HCT116 (cell line): ENCODE measurements around the gene COL28A1. TPM values are rescaled to one million over a fixed set of nuclear protein-coding genes. Genes with fewer than 3 reads are reported as not detected.

ENCODE experiments used
- ATAC-seq: fragments of 200-7000 bp; cut with Tn5 transposase; 2 replicates; pipeline ENCODE4 v1.9.1; 2020; ENCODE audit warnings: mild to moderate bottlenecking, moderate library complexity
- BruUV-seq: library from RNA; stranded (reverse); fragments of 400-500 nt; replicated peaks from 2 replicates; lab custom pipeline; 2021; lab: Mats Ljungman, UMichigan
- CTCF ChIA-PET: fragments of 300-600 bp; sonication (Branson Sonifier 250); formaldehyde crosslinking; loops from one replicate; lab custom pipeline; 2021; ENCODE audit warnings: antibody characterized with exemption; lab: Charles Lee
- POLR2A ChIA-PET: fragments of 300-600, 350-600 bp; sonication (Branson Sonifier 250); formaldehyde crosslinking; loops from one replicate; lab custom pipeline; 2021; ENCODE audit warnings: antibody characterized with exemption; lab: Charles Lee
- RAD21 ChIA-PET, 2 experiments: fragments of 300-600 bp; sonication (Branson Sonifier 250); formaldehyde crosslinking; loops; one replicate each; lab custom pipeline; 2023; ENCODE audit warnings: low total read pairs in 2 of 2; ENCODE audit not compliant: uncharacterized antibody in 2 of 2, unreplicated experiment in 2 of 2, low non-redundant PET in 1 of 2; lab: Charles Lee
- DNase-seq: peaks from one replicate; pipeline ENCODE4 v3.0.0-alpha.2; 2010; ENCODE audit warnings: low read depth, low spot score
- H2AFZ ChIP-seq: fragments of 200-600 bp; shearing (Covaris generic), sonication (generic); 2 replicates; pipeline ENCODE4 v1.6.1; 2017; ENCODE audit warnings: low read depth, mixed run types, mixed read lengths, antibody characterized with exemption, low read length; ENCODE audit not compliant: poor library complexity, severe bottlenecking
- H3K27ac ChIP-seq: 2 replicates; pipeline ENCODE4 v1.5.1; 2012; ENCODE audit warnings: low read depth, low read length
- H3K27me3 ChIP-seq: fragments of 200-600 bp; sonication (generic); 2 replicates; pipeline ENCODE4 v1.6.1; 2016; ENCODE audit warnings: mixed run types, low read length, mixed read lengths; ENCODE audit not compliant: insufficient read depth
- H3K36me3 ChIP-seq, 2 experiments: fragments of 200-500 bp in 1 of 2; fragments of 200-600 bp in 1 of 2; sonication (Bioruptor generic) in 1 of 2; sonication (generic) in 1 of 2; 2 replicates each; pipeline versions ENCODE4 v1.5.1 to v1.6.1; 2014 to 2016; ENCODE audit warnings: low read length in 2 of 2, inconsistent platforms in 1 of 2, mixed read lengths in 1 of 2, mixed run types in 1 of 2; ENCODE audit not compliant: insufficient read depth in 2 of 2, control insufficient read depth in 1 of 2
- H3K4me1 ChIP-seq, 2 experiments: fragments of 200-600 bp in 1 of 2; sonication (generic) in 1 of 2; 2 replicates each; pipeline versions ENCODE4 v1.5.1 to v1.6.1; 2012 to 2017; ENCODE audit warnings: low read length in 2 of 2, inconsistent platforms in 1 of 2, mild to moderate bottlenecking in 1 of 2, mixed read lengths in 1 of 2, mixed run types in 1 of 2, moderate library complexity in 1 of 2; ENCODE audit not compliant: insufficient read depth in 2 of 2, control insufficient read depth in 1 of 2
- H3K4me2 ChIP-seq: fragments of 200-600 bp; sonication (generic); 2 replicates; pipeline ENCODE4 v1.6.1; 2017; ENCODE audit warnings: mixed run types, low read length, mixed read lengths
- H3K4me3 ChIP-seq, 2 experiments: fragments of 200-600 bp in 1 of 2; sonication (generic) in 1 of 2; replicated peaks in 1 of 2; 2 replicates each; pipeline ENCODE4 v1.5.1; 2011 to 2016; ENCODE audit warnings: low read length in 2 of 2, control low read depth in 1 of 2, low read depth in 1 of 2, mild to moderate bottlenecking in 1 of 2, mixed read lengths in 1 of 2, mixed run types in 1 of 2
- H3K79me2 ChIP-seq: fragments of 200-600 bp; sonication (generic); 2 replicates; pipeline ENCODE4 v1.6.1; 2017; ENCODE audit warnings: mild to moderate bottlenecking, mixed run types, low read length, moderate library complexity, mixed read lengths; ENCODE audit not compliant: insufficient read depth
- H3K9ac ChIP-seq: fragments of 200-600 bp; sonication (generic); 2 replicates; pipeline ENCODE4 v1.6.1; 2016; ENCODE audit warnings: low read length, mixed read lengths
- H3K9me2 ChIP-seq: fragments of 200-600 bp; sonication (generic), shearing (Covaris generic); 2 replicates; pipeline ENCODE4 v1.6.1; 2017; ENCODE audit warnings: mixed run types, mild to moderate bottlenecking, moderate library complexity; ENCODE audit not compliant: insufficient read depth
- H3K9me3 ChIP-seq, 2 experiments: fragments of 200-500 bp in 1 of 2; fragments of 200-600 bp in 1 of 2; sonication (Bioruptor generic) in 1 of 2; sonication (generic) in 1 of 2; 2 replicates each; pipeline ENCODE4 v1.6.1; 2014 to 2017; ENCODE audit warnings: low read length in 2 of 2, mixed read lengths in 2 of 2, inconsistent platforms in 1 of 2, low read depth in 1 of 2, mild to moderate bottlenecking in 1 of 2, mixed run types in 1 of 2, moderate library complexity in 1 of 2; ENCODE audit not compliant: control insufficient read depth in 1 of 2, insufficient read depth in 1 of 2
- H4K20me1 ChIP-seq: fragments of 200-600 bp; sonication (generic), shearing (Covaris generic); 2 replicates; pipeline ENCODE4 v1.6.1; 2017; ENCODE audit warnings: mixed run types, mild to moderate bottlenecking, moderate library complexity; ENCODE audit not compliant: insufficient read depth
- ATF3 ChIP-seq: IDR thresholded peaks from 2 replicates; pipeline ENCODE4 v1.6.1; 2012
- CBX3 ChIP-seq: IDR thresholded peaks from 2 replicates; pipeline ENCODE4 v1.6.1; 2012; ENCODE audit warnings: low read depth
- EGR1 ChIP-seq: IDR thresholded peaks from 2 replicates; pipeline ENCODE4 v1.6.1; 2012; ENCODE audit warnings: low read depth
- ELF1 ChIP-seq: IDR thresholded peaks from 2 replicates; pipeline ENCODE4 v1.6.1; 2012; ENCODE audit warnings: low read depth, borderline replicate concordance
- JUND ChIP-seq: IDR thresholded peaks from 2 replicates; pipeline ENCODE4 v1.6.1; 2012
- MAX ChIP-seq: IDR thresholded peaks from 2 replicates; pipeline ENCODE4 v1.6.1; 2012
- RAD21 ChIP-seq: IDR thresholded peaks from 2 replicates; pipeline ENCODE4 v1.6.1; 2012; ENCODE audit warnings: low read depth, mild to moderate bottlenecking
- REST ChIP-seq: IDR thresholded peaks from 2 replicates; pipeline ENCODE4 v1.6.1; 2012; ENCODE audit warnings: low read depth
- SP1 ChIP-seq: IDR thresholded peaks from 2 replicates; pipeline ENCODE4 v1.6.1; 2012; ENCODE audit warnings: low read depth
- SRF ChIP-seq: IDR thresholded peaks from 2 replicates; pipeline ENCODE4 v1.6.1; 2012; ENCODE audit warnings: low read depth
- TCF7L2 ChIP-seq: IDR thresholded peaks from 2 replicates; pipeline ENCODE4 v1.7.0; 2011; ENCODE audit warnings: borderline replicate concordance, inconsistent platforms; ENCODE audit not compliant: insufficient read depth, insufficient read length; ENCODE audit errors: extremely low read depth
- YY1 ChIP-seq: IDR thresholded peaks from 2 replicates; pipeline ENCODE4 v1.6.1; 2011; ENCODE audit warnings: low read length, low read depth, moderate library complexity, mild to moderate bottlenecking; ENCODE audit not compliant: insufficient replicate concordance; ENCODE audit errors: extremely low read depth
- ZBTB33 ChIP-seq: IDR thresholded peaks from 2 replicates; pipeline ENCODE4 v1.6.1; 2011; ENCODE audit warnings: mild to moderate bottlenecking, low read length, moderate library complexity; ENCODE audit not compliant: insufficient replicate concordance; ENCODE audit errors: extremely low read depth
- ZFX ChIP-seq: fragments of 450-650 bp; IDR thresholded peaks from 2 replicates; pipeline ENCODE4 v1.6.1; 2017
- intact Hi-C: fragments of 100-400 bp; cut with micrococcal nuclease; formaldehyde crosslinking; loops from 2 replicates; pipeline ENCODE4 v1.10.0; 2022
- total RNA-seq: library from RNA; stranded (reverse); gene quantifications from one replicate; pipeline ENCODE4 v1.2.1, GENCODE V29; 2021; ENCODE audit not compliant: unreplicated experiment

Gene COL28A1
- total RNA-seq, 1 experiment from 2014 or later, result 0.12 TPM

- ChIA-PET CTCF (no interaction called here), POLR2A (no interaction called here)
- Histone ChIP-seq H3K9ac (no peak overlapping the region), H3K4me3 (no peak overlapping the region), H3K9me2 (no peaks in the 10 kb centered on the region), H3K4me2 (no peak overlapping the region)
- intact Hi-C loops, result no loop called here
- no peak for DNase-seq
- BruUV-seq, result no TSS peak
- TF ChIP-seq JUND (no peak), REST (no peak), ZFX (no peak), MAX (no peak), YY1 (no peak), EGR1 (no peak), ATF3 (no peak), CBX3 (no peak), RAD21 (no peak), TCF7L2 (no peak), SP1 (no peak), ELF1 (no peak), ZBTB33 (no peak), SRF (no peak)
- TF ChIP-seq, all 23 proteins: peak for 0
- no peaks in the 10 kb centered on the region for H3K79me2 ChIP-seq
- no peak for ATAC-seq
- no peaks in the 10 kb centered on the region for H3K27me3 ChIP-seq
- no peak overlapping the region for H2AFZ ChIP-seq
- RAD21 ChIA-PET, result no interaction called here
- H4K20me1 ChIP-seq, result no peaks in the 10 kb centered on the region
- H3K36me3 ChIP-seq, result no peaks in the 10 kb centered on the region
- no peak overlapping the region for H3K27ac ChIP-seq
- no peaks in the 10 kb centered on the region for H3K9me3 ChIP-seq
- no peaks in the 10 kb centered on the region for H3K4me1 ChIP-seq
These were observed 151.4 kb downstream of the COL28A1 start for GRCh38 chr7:7384228-7384627.
